RWPE2 (cell line): ENCODE results near the gene SLC22A31.

ENCODE experiments used
- ATAC-seq: fragments of 200-7000 bp; cut with Tn5 transposase; 3 replicates; pipeline ENCODE4 v1.9.1; 2021; ENCODE audit warnings: low read depth
- DNase-seq: peaks from one replicate; pipeline ENCODE4 v3.0.0-alpha.2; 2020; ENCODE audit warnings: low spot score
- H3K27ac ChIP-seq: fragments of 450-650 bp; 2 replicates; pipeline ENCODE4 v1.5.1; 2017; ENCODE audit warnings: mild to moderate bottlenecking; ENCODE audit not compliant: poor library complexity, severe bottlenecking
- H3K27me3 ChIP-seq: fragments of 250-450 bp; sonication (Bioruptor Pico); 2 replicates; pipeline ENCODE4 v1.5.1; 2021; ENCODE audit warnings: mild to moderate bottlenecking, moderate library complexity; ENCODE audit not compliant: insufficient read depth, poor library complexity, severe bottlenecking
- H3K36me3 ChIP-seq: fragments of 250-450 bp; sonication (Bioruptor Pico); 2 replicates; pipeline ENCODE4 v1.5.1; 2020; ENCODE audit warnings: low read depth, mild to moderate bottlenecking, moderate library complexity
- H3K4me1 ChIP-seq: fragments of 250-450 bp; sonication (Bioruptor Pico); 2 replicates; pipeline ENCODE4 v1.5.1; 2021; ENCODE audit warnings: mild to moderate bottlenecking, moderate library complexity; ENCODE audit not compliant: insufficient read depth, poor library complexity, severe bottlenecking
- H3K4me3 ChIP-seq: fragments of 250-450 bp; sonication (Bioruptor Pico); 2 replicates; pipeline ENCODE4 v1.5.1; 2021; ENCODE audit warnings: mild to moderate bottlenecking, moderate library complexity; ENCODE audit not compliant: severe bottlenecking
- H3K9me3 ChIP-seq: fragments of 250-450 bp; sonication (Bioruptor Pico); 2 replicates; pipeline ENCODE4 v1.5.1; 2021; ENCODE audit warnings: mild to moderate bottlenecking, moderate library complexity; ENCODE audit not compliant: severe bottlenecking
- TF ChIP-seq, protein P1 (sequence below): fragments of 450-650 bp; IDR thresholded peaks from one replicate; pipeline ENCODE4 v1.5.1; 2017; ENCODE audit warnings: mild to moderate bottlenecking, moderate library complexity; ENCODE audit not compliant: poor library complexity, severe bottlenecking

Gene SLC22A31

GRCh38 chr16:89146211-89147005, 53.9 kb downstream of the SLC22A31 start:
- H3K4me3 ChIP-seq: no peak overlapping the region
- TF ChIP-seq, protein P1, sequence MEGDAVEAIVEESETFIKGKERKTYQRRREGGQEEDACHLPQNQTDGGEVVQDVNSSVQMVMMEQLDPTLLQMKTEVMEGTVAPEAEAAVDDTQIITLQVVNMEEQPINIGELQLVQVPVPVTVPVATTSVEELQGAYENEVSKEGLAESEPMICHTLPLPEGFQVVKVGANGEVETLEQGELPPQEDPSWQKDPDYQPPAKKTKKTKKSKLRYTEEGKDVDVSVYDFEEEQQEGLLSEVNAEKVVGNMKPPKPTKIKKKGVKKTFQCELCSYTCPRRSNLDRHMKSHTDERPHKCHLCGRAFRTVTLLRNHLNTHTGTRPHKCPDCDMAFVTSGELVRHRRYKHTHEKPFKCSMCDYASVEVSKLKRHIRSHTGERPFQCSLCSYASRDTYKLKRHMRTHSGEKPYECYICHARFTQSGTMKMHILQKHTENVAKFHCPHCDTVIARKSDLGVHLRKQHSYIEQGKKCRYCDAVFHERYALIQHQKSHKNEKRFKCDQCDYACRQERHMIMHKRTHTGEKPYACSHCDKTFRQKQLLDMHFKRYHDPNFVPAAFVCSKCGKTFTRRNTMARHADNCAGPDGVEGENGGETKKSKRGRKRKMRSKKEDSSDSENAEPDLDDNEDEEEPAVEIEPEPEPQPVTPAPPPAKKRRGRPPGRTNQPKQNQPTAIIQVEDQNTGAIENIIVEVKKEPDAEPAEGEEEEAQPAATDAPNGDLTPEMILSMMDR: no peak
- peaks cover 24% of the 10 kb centered on the region for H3K36me3 ChIP-seq

More at GRCh38 chr16:89146211-89147005, 53.9 kb downstream of the SLC22A31 start:
- no peaks in the 10 kb centered on the region for H3K27me3 ChIP-seq
- ATAC-seq (no peak), DNase-seq (peak; percentile 56)
- H3K27ac ChIP-seq: no peak overlapping the region
- peaks cover 4% of the 10 kb centered on the region for H3K4me1 ChIP-seq
- H3K9me3 ChIP-seq: no peaks in the 10 kb centered on the region
